Measurements from ENCODE around the gene ANKRD11.

Gene ANKRD11

GRCh38 chr16:89529097-89529496 is 38.7 kb upstream of the ANKRD11 start:
- no peak for TF ChIP-seq REST (IDR thresholded peaks at IDR 0.05; ENCODE audit: insufficient read depth in 1 of 2, low read depth in 2 of 2, low read length in 2 of 2)
- TF ChIP-seq POLR2AphosphoS5 (IDR thresholded peaks at IDR 0.05; ENCODE audit: low read depth, low read length), result no peak
- TF ChIP-seq FOXP2 (optimal IDR thresholded peaks at IDR 0.05; ENCODE audit: borderline replicate concordance, extremely low read depth, extremely low read length, insufficient read depth), result no peak
- TF ChIP-seq SIN3A (IDR thresholded peaks at IDR 0.05; ENCODE audit: borderline replicate concordance, insufficient read depth, low read length), result no peak
- TF ChIP-seq TAF1 (IDR thresholded peaks at IDR 0.05; ENCODE audit: borderline replicate concordance, insufficient read depth, low read length), result no peak

DNA sequence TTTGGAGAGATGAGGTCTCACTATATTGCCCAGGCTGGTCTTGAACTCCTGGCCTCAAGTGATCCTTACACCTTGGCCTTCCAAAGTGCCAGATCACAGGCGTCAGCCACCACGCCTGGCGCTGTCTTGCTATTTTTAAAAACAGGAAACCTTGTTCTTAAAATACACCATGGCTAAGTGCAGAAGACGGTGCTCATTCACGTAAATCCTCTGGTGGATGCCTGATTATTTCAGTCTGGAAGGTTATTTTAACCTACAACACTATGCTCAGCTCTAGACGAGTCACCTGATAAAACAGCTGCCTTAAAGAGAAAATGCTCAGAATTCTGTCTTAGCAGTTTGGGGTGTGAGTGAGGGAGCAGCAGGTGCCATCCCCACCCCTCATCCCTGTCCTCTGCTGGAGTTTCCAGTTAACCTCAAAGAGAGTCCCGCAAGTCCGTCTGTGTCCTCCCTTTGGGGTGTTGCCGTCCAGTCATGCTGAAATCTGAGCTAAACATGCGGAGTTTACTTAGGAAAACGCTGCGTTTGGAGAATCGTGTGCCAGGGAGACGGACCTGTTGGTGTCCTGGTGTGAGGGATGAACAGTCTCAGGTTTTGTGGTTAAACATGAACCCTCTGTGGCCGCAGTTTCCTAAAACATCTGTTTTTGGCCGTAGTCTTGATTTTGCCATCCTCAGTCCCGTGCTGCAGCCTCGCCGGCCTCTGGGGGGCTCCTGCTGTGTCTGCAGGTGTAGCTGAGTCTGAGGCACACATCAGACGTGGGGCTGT is 35.0 kb upstream of the ANKRD11 start:
- TF ChIP-seq FOXP2 (optimal IDR thresholded peaks at IDR 0.05; ENCODE audit: borderline replicate concordance, extremely low read depth, extremely low read length, insufficient read depth) (no peak), POLR2AphosphoS5 (IDR thresholded peaks at IDR 0.05; ENCODE audit: low read depth, low read length) (no peak), REST (IDR thresholded peaks at IDR 0.05; ENCODE audit: insufficient read depth in 1 of 2, low read depth in 2 of 2, low read length in 2 of 2) (no peak), TAF1 (IDR thresholded peaks at IDR 0.05; ENCODE audit: borderline replicate concordance, insufficient read depth, low read length) (no peak), SIN3A (IDR thresholded peaks at IDR 0.05; ENCODE audit: borderline replicate concordance, insufficient read depth, low read length) (no peak)

- no peak for TF ChIP-seq POLR2AphosphoS5 (IDR thresholded peaks at IDR 0.05; ENCODE audit: low read depth, low read length)
- no peak for TF ChIP-seq SIN3A (IDR thresholded peaks at IDR 0.05; ENCODE audit: borderline replicate concordance, insufficient read depth, low read length)
- TF ChIP-seq TAF1 (IDR thresholded peaks at IDR 0.05; ENCODE audit: borderline replicate concordance, insufficient read depth, low read length), result no peak
- no peak for TF ChIP-seq FOXP2 (optimal IDR thresholded peaks at IDR 0.05; ENCODE audit: borderline replicate concordance, extremely low read depth, extremely low read length, insufficient read depth)
- TF ChIP-seq REST (IDR thresholded peaks at IDR 0.05; ENCODE audit: insufficient read depth in 1 of 2, low read depth in 2 of 2, low read length in 2 of 2), result no peak
These were observed 33.5 kb upstream of the ANKRD11 start for GRCh38 chr16:89523680-89524344.

DNA sequence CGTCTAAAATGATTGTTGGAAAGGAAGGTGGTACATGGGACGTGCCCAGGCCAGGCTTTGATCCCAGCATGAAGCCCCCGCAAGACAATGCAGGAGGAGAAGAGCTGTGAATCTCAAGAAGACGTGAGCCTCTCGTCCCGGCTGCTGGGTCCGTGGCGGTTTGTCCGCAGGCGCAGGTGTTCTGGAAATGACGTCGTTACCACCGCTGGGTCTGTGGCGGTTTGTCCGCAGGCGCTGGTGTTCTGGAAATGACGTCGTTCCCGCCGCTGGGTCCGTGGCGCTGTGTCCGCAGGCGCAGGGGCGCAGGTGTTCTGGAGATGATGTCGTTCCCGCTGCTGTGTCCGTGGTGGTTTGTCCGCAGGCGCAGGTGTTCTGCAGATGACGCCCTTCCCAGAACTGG is 31.9 kb upstream of the ANKRD11 start:
- no peak for TF ChIP-seq FOXP2 (optimal IDR thresholded peaks at IDR 0.05; ENCODE audit: borderline replicate concordance, extremely low read depth, extremely low read length, insufficient read depth)
- no peak for TF ChIP-seq REST (IDR thresholded peaks at IDR 0.05; ENCODE audit: insufficient read depth in 1 of 2, low read depth in 2 of 2, low read length in 2 of 2)
- TF ChIP-seq POLR2AphosphoS5 (IDR thresholded peaks at IDR 0.05; ENCODE audit: low read depth, low read length), result no peak
- no peak for TF ChIP-seq SIN3A (IDR thresholded peaks at IDR 0.05; ENCODE audit: borderline replicate concordance, insufficient read depth, low read length)
- TF ChIP-seq TAF1 (IDR thresholded peaks at IDR 0.05; ENCODE audit: borderline replicate concordance, insufficient read depth, low read length), result no peak
